GM23338 (cell line): Measurements from ENCODE around the gene DLG2.

Experiments used
- CREB1 ChIP-seq: fragments of 250-450 bp; sonication (Bioruptor Pico); IDR thresholded peaks from 2 replicates; pipeline ENCODE4 v1.5.0; 2020; ENCODE audit warnings: low read depth, mild to moderate bottlenecking, moderate library complexity
- EZH2 ChIP-seq: fragments of 200-600 bp; sonication (generic); IDR thresholded peaks from one replicate; pipeline ENCODE4 v1.8.0; 2017; ENCODE audit warnings: antibody characterized with exemption, mild to moderate bottlenecking, low read depth; ENCODE audit not compliant: unreplicated experiment
- EZH2phosphoT487 ChIP-seq: fragments of 200-600 bp; sonication (generic); IDR thresholded peaks from one replicate; pipeline ENCODE4 v1.8.1; 2018; ENCODE audit warnings: antibody characterized with exemption; ENCODE audit not compliant: unreplicated experiment
- JUNB ChIP-seq: IDR thresholded peaks from one replicate; pipeline ENCODE4 v1.6.1; 2016; ENCODE audit warnings: antibody characterized with exemption; ENCODE audit not compliant: unreplicated experiment
- NANOG ChIP-seq: IDR thresholded peaks from 2 replicates; pipeline ENCODE4 v1.6.1; 2016; ENCODE audit warnings: antibody characterized with exemption, borderline replicate concordance
- POLR2AphosphoS5 ChIP-seq: IDR thresholded peaks from 2 replicates; pipeline ENCODE4 v1.6.1; 2016; ENCODE audit warnings: antibody characterized with exemption, low read depth
- ZNF114 ChIP-seq: fragments of 250-450 bp; sonication (Bioruptor Pico); IDR thresholded peaks from 2 replicates; pipeline ENCODE4 v1.5.0; 2020; ENCODE audit warnings: mild to moderate bottlenecking, moderate library complexity
- ZNF331 ChIP-seq: fragments of 250-450 bp; sonication (Bioruptor Pico); IDR thresholded peaks from 2 replicates; pipeline ENCODE4 v1.5.0; 2020; ENCODE audit warnings: low read depth, mild to moderate bottlenecking, moderate library complexity
- TF ChIP-seq, protein P1 (sequence below), 2 experiments: fragments of 200-600 bp in 1 of 2; sonication (generic) in 1 of 2; conservative IDR thresholded peaks; 2 replicates each; pipeline versions ENCODE4 v1.5.1 to v1.6.1; 2016 to 2017; ENCODE audit warnings: antibody characterized with exemption in 2 of 2, low read depth in 2 of 2, mild to moderate bottlenecking in 2 of 2, moderate library complexity in 1 of 2
- TF ChIP-seq, protein P2 (sequence below): IDR thresholded peaks from one replicate; pipeline ENCODE4 v1.6.1; 2018; ENCODE audit warnings: antibody characterized with exemption; ENCODE audit not compliant: unreplicated experiment
- TF ChIP-seq, protein P3 (sequence below): IDR thresholded peaks from 2 replicates; pipeline ENCODE4 v1.6.1; 2016; ENCODE audit warnings: antibody characterized with exemption

GRCh38 chr11:85028329-85029101 is 598.6 kb downstream of the DLG2 start:
- TF ChIP-seq, protein P1, sequence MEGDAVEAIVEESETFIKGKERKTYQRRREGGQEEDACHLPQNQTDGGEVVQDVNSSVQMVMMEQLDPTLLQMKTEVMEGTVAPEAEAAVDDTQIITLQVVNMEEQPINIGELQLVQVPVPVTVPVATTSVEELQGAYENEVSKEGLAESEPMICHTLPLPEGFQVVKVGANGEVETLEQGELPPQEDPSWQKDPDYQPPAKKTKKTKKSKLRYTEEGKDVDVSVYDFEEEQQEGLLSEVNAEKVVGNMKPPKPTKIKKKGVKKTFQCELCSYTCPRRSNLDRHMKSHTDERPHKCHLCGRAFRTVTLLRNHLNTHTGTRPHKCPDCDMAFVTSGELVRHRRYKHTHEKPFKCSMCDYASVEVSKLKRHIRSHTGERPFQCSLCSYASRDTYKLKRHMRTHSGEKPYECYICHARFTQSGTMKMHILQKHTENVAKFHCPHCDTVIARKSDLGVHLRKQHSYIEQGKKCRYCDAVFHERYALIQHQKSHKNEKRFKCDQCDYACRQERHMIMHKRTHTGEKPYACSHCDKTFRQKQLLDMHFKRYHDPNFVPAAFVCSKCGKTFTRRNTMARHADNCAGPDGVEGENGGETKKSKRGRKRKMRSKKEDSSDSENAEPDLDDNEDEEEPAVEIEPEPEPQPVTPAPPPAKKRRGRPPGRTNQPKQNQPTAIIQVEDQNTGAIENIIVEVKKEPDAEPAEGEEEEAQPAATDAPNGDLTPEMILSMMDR (conservative IDR thresholded peaks at IDR 0.05; ENCODE audit: low read depth in 2 of 2), result 0 out of 4 replicates have a peak, but pooled peaks of 1 of the 2 experiments have one; percentile 4
- TF ChIP-seq, protein P2, sequence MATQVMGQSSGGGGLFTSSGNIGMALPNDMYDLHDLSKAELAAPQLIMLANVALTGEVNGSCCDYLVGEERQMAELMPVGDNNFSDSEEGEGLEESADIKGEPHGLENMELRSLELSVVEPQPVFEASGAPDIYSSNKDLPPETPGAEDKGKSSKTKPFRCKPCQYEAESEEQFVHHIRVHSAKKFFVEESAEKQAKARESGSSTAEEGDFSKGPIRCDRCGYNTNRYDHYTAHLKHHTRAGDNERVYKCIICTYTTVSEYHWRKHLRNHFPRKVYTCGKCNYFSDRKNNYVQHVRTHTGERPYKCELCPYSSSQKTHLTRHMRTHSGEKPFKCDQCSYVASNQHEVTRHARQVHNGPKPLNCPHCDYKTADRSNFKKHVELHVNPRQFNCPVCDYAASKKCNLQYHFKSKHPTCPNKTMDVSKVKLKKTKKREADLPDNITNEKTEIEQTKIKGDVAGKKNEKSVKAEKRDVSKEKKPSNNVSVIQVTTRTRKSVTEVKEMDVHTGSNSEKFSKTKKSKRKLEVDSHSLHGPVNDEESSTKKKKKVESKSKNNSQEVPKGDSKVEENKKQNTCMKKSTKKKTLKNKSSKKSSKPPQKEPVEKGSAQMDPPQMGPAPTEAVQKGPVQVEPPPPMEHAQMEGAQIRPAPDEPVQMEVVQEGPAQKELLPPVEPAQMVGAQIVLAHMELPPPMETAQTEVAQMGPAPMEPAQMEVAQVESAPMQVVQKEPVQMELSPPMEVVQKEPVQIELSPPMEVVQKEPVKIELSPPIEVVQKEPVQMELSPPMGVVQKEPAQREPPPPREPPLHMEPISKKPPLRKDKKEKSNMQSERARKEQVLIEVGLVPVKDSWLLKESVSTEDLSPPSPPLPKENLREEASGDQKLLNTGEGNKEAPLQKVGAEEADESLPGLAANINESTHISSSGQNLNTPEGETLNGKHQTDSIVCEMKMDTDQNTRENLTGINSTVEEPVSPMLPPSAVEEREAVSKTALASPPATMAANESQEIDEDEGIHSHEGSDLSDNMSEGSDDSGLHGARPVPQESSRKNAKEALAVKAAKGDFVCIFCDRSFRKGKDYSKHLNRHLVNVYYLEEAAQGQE, result no peak
- no peak for TF ChIP-seq EZH2
- TF ChIP-seq JUNB, result no peak
- TF ChIP-seq CREB1 (CRISPR knock-in tag), result no peak
- TF ChIP-seq POLR2AphosphoS5, result no peak
- no peak for TF ChIP-seq EZH2phosphoT487
- TF ChIP-seq, protein P3, sequence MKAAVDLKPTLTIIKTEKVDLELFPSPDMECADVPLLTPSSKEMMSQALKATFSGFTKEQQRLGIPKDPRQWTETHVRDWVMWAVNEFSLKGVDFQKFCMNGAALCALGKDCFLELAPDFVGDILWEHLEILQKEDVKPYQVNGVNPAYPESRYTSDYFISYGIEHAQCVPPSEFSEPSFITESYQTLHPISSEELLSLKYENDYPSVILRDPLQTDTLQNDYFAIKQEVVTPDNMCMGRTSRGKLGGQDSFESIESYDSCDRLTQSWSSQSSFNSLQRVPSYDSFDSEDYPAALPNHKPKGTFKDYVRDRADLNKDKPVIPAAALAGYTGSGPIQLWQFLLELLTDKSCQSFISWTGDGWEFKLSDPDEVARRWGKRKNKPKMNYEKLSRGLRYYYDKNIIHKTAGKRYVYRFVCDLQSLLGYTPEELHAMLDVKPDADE, result no peak
- TF ChIP-seq ZNF114 (CRISPR knock-in tag), result no peak
- TF ChIP-seq ZNF331 (CRISPR knock-in tag), result no peak
- no peak for TF ChIP-seq NANOG
